HepG2 (cell line): ENCODE measurements around the gene ALDH3B1. TPM values are rescaled to one million over a fixed set of nuclear protein-coding genes. Genes with fewer than 3 reads are reported as not detected.
A peak's percentile ranks its signal among the peaks of the same experiment; 100 is the strongest.

Experiments
- CBFB ChIP-seq: sonication (generic); formaldehyde crosslinking; IDR thresholded peaks from 2 replicates; pipeline ENCODE4 v1.4.0; 2020; ENCODE audit warnings: missing genetic modification reagents
- CEBPB ChIP-seq: IDR thresholded peaks from 2 replicates; pipeline ENCODE4 v1.6.1; 2011; ENCODE audit warnings: low read depth, low read length, improper control_type of control experiment, borderline replicate concordance
- DMAP1 ChIP-seq: IDR thresholded peaks from 2 replicates; pipeline ENCODE4 v1.6.1; 2016
- EED ChIP-seq: sonication (generic); formaldehyde crosslinking; IDR thresholded peaks from 2 replicates; pipeline ENCODE4 v1.5.0; 2020; ENCODE audit warnings: mild to moderate bottlenecking, missing genetic modification reagents
- GTF3A ChIP-seq: sonication (generic); formaldehyde crosslinking; conservative IDR thresholded peaks from 2 replicates; pipeline ENCODE4 v1.4.0; 2020; ENCODE audit warnings: mild to moderate bottlenecking, missing genetic modification reagents
- KDM6A ChIP-seq: IDR thresholded peaks from 2 replicates; pipeline ENCODE4 v1.6.1; 2016; ENCODE audit warnings: low read depth
- MBD4 ChIP-seq: IDR thresholded peaks from 2 replicates; pipeline ENCODE4 v1.6.1; 2012; ENCODE audit warnings: low read length, inconsistent platforms, borderline replicate concordance
- MED8 ChIP-seq: sonication (generic); formaldehyde crosslinking; IDR thresholded peaks from 2 replicates; pipeline ENCODE4 v1.8.1; 2023; ENCODE audit warnings: mild to moderate bottlenecking, missing genetic modification reagents; ENCODE audit not compliant: insufficient replicate concordance
- MTF2 ChIP-seq: sonication (generic); formaldehyde crosslinking; IDR thresholded peaks from 2 replicates; pipeline ENCODE4 v1.5.0; 2020; ENCODE audit warnings: missing genetic modification reagents, borderline replicate concordance
- NFKB2 ChIP-seq: sonication (generic); formaldehyde crosslinking; IDR thresholded peaks from 2 replicates; pipeline ENCODE4 v1.4.0; 2020; ENCODE audit warnings: missing genetic modification reagents, borderline replicate concordance
- NFKBIZ ChIP-seq: IDR thresholded peaks from 2 replicates; pipeline ENCODE4 v1.6.1; 2018; ENCODE audit warnings: missing genetic modification reagents, missing compliant biosample characterization
- PREB ChIP-seq: sonication (generic); formaldehyde crosslinking; IDR thresholded peaks from 2 replicates; pipeline ENCODE4 v1.4.0; 2020; ENCODE audit warnings: missing genetic modification reagents
- TAF1 ChIP-seq: sonication (generic); formaldehyde crosslinking; IDR thresholded peaks from 2 replicates; pipeline ENCODE4 v1.4.0; 2020; ENCODE audit warnings: missing genetic modification reagents
- TBX2 ChIP-seq: sonication (generic); formaldehyde crosslinking; IDR thresholded peaks from 2 replicates; pipeline ENCODE4 v1.5.0; 2020; ENCODE audit warnings: missing genetic modification reagents, mild to moderate bottlenecking, borderline replicate concordance
- ZBTB14 ChIP-seq: sonication (generic); formaldehyde crosslinking; IDR thresholded peaks from 2 replicates; pipeline ENCODE4 v1.4.0; 2020; ENCODE audit warnings: missing genetic modification reagents
- ZEB1 ChIP-seq: IDR thresholded peaks from 2 replicates; pipeline ENCODE4 v1.6.1; 2012; ENCODE audit warnings: mild to moderate bottlenecking, low read depth, inconsistent platforms; ENCODE audit not compliant: insufficient replicate concordance
- ZNF230 ChIP-seq: sonication (generic); formaldehyde crosslinking; IDR thresholded peaks from 2 replicates; pipeline ENCODE4 v1.4.0; 2020; ENCODE audit warnings: mild to moderate bottlenecking, missing genetic modification reagents
- ZNF468 ChIP-seq: sonication (generic); formaldehyde crosslinking; IDR thresholded peaks from 2 replicates; pipeline ENCODE4 v1.8.0; 2022; ENCODE audit warnings: mild to moderate bottlenecking, moderate library complexity, missing genetic modification reagents
- ZNF556 ChIP-seq: sonication (generic); formaldehyde crosslinking; IDR thresholded peaks from 2 replicates; pipeline ENCODE4 v1.4.0; 2020; ENCODE audit warnings: mild to moderate bottlenecking, missing genetic modification reagents, borderline replicate concordance
- ZNF660 ChIP-seq: sonication (generic); formaldehyde crosslinking; IDR thresholded peaks from 2 replicates; pipeline ENCODE4 v1.5.1; 2020; ENCODE audit warnings: mild to moderate bottlenecking, low read depth, missing genetic modification reagents, borderline replicate concordance
- ZNF776 ChIP-seq: sonication (generic); formaldehyde crosslinking; IDR thresholded peaks from 2 replicates; pipeline ENCODE4 v1.4.0; 2020; ENCODE audit warnings: mild to moderate bottlenecking, missing genetic modification reagents
- ZSCAN21 ChIP-seq: sonication (generic); formaldehyde crosslinking; IDR thresholded peaks from 2 replicates; pipeline ENCODE4 v1.8.0; 2022; ENCODE audit warnings: mild to moderate bottlenecking, missing genetic modification reagents, moderate library complexity, borderline replicate concordance
- polyA plus RNA-seq, 8 experiments: library from polyadenylated mRNA; depleted of rRNA in 3 of 8; stranded (reverse) in 7 of 8; unstranded in 1 of 8; fragments of >200 nt; fragmentation: Illumina TruSeq in 4 of 8; extraction: Trizol in 4 of 8; gene quantifications; 2 replicates each; pipeline versions ENCODE4 v1.2.1 to v1.2.3, GENCODE V29; 2011 to 2016; ENCODE audit warnings: low read depth in 4 of 8, missing spikeins in 1 of 8, mixed read lengths in 1 of 8; ENCODE audit not compliant: insufficient read depth in 1 of 8
- total RNA-seq, 5 experiments: library from RNA; depleted of rRNA; stranded (reverse); fragments of >200 nt; fragmentation: Illumina TruSeq; extraction: Trizol; gene quantifications; 2 replicates each; pipeline ENCODE4 v1.2.3, GENCODE V29; 2016; ENCODE audit warnings: low read depth in 1 of 5
- TF ChIP-seq, protein P1 (sequence below): sonication (generic); formaldehyde crosslinking; IDR thresholded peaks from 2 replicates; pipeline ENCODE4 v1.4.0; 2020; ENCODE audit warnings: missing genetic modification reagents
- TF ChIP-seq, protein P2 (sequence below): sonication (generic); formaldehyde crosslinking; conservative IDR thresholded peaks from 2 replicates; pipeline ENCODE4 v1.8.1; 2023; ENCODE audit warnings: missing genetic modification reagents

The ALDH3B1 gene
- total and polyA plus RNA-seq, 2 of the 13 experiments (the other 11 are each of a cell fraction or from before 2014, with no cell fraction given), result 4.0 to 6.7 TPM

DNA sequence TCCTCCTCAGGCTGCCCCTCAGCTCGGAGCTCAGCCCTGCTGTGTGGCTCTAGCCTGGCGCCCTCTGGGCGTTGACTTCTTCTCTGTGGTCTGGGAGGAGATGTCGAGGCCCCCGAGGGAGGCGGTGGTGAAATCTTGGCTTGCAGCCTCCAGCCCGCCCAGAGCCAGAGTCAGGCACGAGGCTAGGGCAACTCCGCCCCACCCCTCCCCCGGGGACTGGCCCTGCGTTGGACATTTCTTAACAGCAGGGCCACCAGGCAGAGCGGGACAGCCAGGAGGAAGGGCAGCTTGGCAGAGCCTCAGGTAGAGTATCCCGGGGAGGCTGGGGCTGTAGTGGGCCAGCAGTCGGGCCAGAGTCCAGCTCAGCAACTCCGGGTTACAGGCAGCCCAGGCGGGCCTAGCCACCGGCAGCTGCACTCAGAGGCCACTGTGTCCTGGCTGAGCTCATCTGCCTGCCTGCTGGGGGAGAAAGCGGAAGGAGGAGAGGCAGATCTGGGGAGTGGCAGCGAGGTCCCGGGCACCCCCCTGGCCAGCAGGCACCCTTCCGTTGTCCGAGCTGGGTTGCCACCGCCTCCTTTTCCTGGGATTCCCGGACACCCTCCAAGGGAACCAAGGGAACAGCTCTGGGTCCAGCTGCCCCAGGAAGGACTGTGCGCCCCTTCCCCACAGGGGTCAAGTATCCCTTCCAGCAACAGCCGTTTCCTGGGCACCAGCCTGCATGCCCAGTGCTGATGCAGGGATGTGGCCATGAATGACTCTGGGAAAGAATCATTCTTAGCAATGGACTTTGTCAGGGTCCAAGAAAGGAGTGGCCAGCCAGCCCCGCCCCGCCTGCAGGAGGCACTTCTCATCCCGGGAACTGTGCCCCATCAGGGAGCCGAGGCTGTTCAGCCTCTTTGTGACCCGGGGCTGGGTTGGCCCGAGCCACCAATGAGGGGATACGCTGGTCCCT lies at the start of gene ALDH3B1 (continued):
- TF ChIP-seq CEBPB (peak; percentile 0; the same call in 1 of the 2 replicates), DMAP1 (peak; percentile 70; the same call in 1 of the 2 replicates), NFKB2 (CRISPR knock-in tag) (peak; percentile 68; the same call in 1 of the 2 replicates), KDM6A (CRISPR knock-in tag) (no peak), EED (CRISPR knock-in tag) (peak; percentile 73), GTF3A (CRISPR knock-in tag) (no peak), ZNF776 (CRISPR knock-in tag) (no peak), MTF2 (CRISPR knock-in tag) (peak; percentile 82; the same call in 1 of the 2 replicates), TBX2 (CRISPR knock-in tag) (peak; percentile 64; the same call in 1 of the 2 replicates), CBFB (CRISPR knock-in tag) (0 out of 2 replicates have a peak, but pooled peaks have one; percentile 40), NFKBIZ (CRISPR knock-in tag) (0 out of 2 replicates have a peak, but pooled peaks have one; percentile 15), ZNF230 (CRISPR knock-in tag) (0 out of 2 replicates have a peak, but pooled peaks have one; percentile 65), MED8 (CRISPR knock-in tag) (peak; percentile 53), ZBTB14 (no peak; the same call in 1 of the 2 replicates), MBD4 (no peak), ZNF556 (no peak), PREB (no peak), TAF1 (CRISPR knock-in tag) (peak; percentile 71), ZNF660 (CRISPR knock-in tag) (no peak), ZNF468 (CRISPR knock-in tag) (peak; percentile 87; the same call in 1 of the 2 replicates), ZEB1 (peak; percentile 36), ZSCAN21 (CRISPR knock-in tag) (peak; percentile 16; the same call in 1 of the 2 replicates)
- TF ChIP-seq, protein P1, sequence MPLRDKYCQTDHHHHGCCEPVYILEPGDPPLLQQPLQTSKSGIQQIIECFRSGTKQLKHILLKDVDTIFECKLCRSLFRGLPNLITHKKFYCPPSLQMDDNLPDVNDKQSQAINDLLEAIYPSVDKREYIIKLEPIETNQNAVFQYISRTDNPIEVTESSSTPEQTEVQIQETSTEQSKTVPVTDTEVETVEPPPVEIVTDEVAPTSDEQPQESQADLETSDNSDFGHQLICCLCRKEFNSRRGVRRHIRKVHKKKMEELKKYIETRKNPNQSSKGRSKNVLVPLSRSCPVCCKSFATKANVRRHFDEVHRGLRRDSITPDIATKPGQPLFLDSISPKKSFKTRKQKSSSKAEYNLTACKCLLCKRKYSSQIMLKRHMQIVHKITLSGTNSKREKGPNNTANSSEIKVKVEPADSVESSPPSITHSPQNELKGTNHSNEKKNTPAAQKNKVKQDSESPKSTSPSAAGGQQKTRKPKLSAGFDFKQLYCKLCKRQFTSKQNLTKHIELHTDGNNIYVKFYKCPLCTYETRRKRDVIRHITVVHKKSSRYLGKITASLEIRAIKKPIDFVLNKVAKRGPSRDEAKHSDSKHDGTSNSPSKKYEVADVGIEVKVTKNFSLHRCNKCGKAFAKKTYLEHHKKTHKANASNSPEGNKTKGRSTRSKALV, result no peak
- TF ChIP-seq, protein P2, sequence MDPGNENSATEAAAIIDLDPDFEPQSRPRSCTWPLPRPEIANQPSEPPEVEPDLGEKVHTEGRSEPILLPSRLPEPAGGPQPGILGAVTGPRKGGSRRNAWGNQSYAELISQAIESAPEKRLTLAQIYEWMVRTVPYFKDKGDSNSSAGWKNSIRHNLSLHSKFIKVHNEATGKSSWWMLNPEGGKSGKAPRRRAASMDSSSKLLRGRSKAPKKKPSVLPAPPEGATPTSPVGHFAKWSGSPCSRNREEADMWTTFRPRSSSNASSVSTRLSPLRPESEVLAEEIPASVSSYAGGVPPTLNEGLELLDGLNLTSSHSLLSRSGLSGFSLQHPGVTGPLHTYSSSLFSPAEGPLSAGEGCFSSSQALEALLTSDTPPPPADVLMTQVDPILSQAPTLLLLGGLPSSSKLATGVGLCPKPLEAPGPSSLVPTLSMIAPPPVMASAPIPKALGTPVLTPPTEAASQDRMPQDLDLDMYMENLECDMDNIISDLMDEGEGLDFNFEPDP, result peak; percentile 88; the same call in 1 of the 2 replicates
